ENCODE results near the gene GCSH. TPM values are rescaled to one million over a fixed set of nuclear protein-coding genes. Genes with fewer than 3 reads are reported as not detected.

Gene GCSH
- total RNA-seq, 4 donors from 2014 or later = 5.6 to 13.0 (median 8.9) TPM; not detected in 1

DNA sequence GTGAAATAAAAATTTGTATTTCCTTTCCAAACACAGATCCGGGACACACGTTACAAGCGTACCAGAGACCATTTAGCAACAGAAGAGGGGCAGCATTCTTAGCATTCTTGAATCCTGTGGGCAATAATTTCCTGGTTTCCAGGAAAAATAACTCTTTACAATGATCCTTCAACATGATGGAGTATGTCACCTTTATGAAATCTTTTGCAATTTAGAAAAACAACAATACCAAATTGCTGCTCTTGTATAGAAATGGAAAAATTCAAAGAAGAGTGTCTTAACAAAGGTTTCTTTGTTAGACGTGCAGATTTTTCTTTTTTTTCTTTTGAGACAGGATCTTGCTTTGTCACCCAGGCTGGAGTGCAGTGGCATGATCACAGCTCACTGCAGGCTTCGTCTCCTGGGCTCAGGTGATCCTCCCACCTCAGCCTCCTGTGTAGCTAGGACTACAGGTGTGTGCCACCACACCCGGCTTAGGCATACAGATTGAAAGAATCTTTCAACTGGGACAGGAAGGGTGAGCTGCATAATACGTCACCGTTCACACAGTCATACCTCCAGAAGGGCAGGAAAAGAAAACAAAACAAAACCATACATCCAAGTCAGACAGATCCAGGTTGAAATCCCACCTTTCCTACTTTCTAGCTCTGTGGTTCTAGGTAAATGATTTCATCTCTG is 10.8 kb upstream of the GCSH start:
- in situ Hi-C loops (cut with MboI; ENCODE audit: low pct_ligation_motif_present in 1 of 4, low pct_unique_long_range_greater_than_20kb in 1 of 4, low sequenced_read_pairs in 3 of 4) (no loop called here), intact Hi-C loops (cut with DNase I; ENCODE audit: low total_unique reads) (no loop called here)
- no peak for DNase-seq
- H3K27ac ChIP-seq = no peak overlapping the region
- no peaks in the 10 kb centered on the region for H3K9me3 ChIP-seq
- TF ChIP-seq, protein P1, sequence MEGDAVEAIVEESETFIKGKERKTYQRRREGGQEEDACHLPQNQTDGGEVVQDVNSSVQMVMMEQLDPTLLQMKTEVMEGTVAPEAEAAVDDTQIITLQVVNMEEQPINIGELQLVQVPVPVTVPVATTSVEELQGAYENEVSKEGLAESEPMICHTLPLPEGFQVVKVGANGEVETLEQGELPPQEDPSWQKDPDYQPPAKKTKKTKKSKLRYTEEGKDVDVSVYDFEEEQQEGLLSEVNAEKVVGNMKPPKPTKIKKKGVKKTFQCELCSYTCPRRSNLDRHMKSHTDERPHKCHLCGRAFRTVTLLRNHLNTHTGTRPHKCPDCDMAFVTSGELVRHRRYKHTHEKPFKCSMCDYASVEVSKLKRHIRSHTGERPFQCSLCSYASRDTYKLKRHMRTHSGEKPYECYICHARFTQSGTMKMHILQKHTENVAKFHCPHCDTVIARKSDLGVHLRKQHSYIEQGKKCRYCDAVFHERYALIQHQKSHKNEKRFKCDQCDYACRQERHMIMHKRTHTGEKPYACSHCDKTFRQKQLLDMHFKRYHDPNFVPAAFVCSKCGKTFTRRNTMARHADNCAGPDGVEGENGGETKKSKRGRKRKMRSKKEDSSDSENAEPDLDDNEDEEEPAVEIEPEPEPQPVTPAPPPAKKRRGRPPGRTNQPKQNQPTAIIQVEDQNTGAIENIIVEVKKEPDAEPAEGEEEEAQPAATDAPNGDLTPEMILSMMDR (IDR thresholded peaks at IDR 0.05) = no peak
- TF ChIP-seq EP300 (IDR thresholded peaks at IDR 0.05; ENCODE audit: low read depth) = no peak
- no peak for TF ChIP-seq POLR2AphosphoS5 (IDR thresholded peaks at IDR 0.05)
- no peak for TF ChIP-seq POLR2A (IDR thresholded peaks at IDR 0.05)
- no peaks in the 10 kb centered on the region for H3K36me3 ChIP-seq
- H3K4me1 ChIP-seq = no peaks in the 10 kb centered on the region
- H3K4me3 ChIP-seq = no peak overlapping the region
- 55 to 63% methylated on average over 8 of the region's 8 CpGs for WGBS, 2 donors (ENCODE audit: low coverage in 1 of 2)
- no peaks in the 10 kb centered on the region for H3K27me3 ChIP-seq

DNA sequence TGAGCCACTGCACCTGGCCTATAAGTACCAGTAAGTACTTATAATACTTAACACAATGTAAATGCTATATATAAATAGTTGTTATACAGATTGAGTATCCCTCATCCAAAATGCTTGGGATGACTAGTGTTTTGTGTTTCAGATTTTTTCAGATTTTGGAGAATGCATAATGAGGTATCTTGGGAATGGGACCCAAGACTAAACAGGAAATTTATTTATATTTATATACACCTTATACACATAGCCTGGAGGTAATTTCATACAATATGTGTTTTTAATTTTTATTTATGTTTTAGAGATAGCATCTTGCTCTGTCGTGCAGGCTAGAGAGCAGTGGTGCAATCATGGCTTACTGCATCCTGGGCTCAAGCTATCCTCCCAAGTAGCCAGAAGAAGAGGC is 9.8 kb upstream of the GCSH start:
- DNase-seq = no peak
- TF ChIP-seq, protein P1 (IDR thresholded peaks at IDR 0.05) = no peak
- no peak for TF ChIP-seq EP300 (IDR thresholded peaks at IDR 0.05; ENCODE audit: low read depth)
- no peak for TF ChIP-seq POLR2A (IDR thresholded peaks at IDR 0.05)
- no peak for TF ChIP-seq POLR2AphosphoS5 (IDR thresholded peaks at IDR 0.05)
- Histone ChIP-seq H3K4me1 (no peaks in the 10 kb centered on the region), H3K36me3 (no peaks in the 10 kb centered on the region), H3K27ac (no peak overlapping the region), H3K9me3 (no peaks in the 10 kb centered on the region), H3K4me3 (no peak overlapping the region), H3K27me3 (no peaks in the 10 kb centered on the region)
- intact Hi-C loops (cut with DNase I; ENCODE audit: low total_unique reads) = no loop called here
- in situ Hi-C loops (cut with MboI; ENCODE audit: low pct_ligation_motif_present in 1 of 4, low pct_unique_long_range_greater_than_20kb in 1 of 4, low sequenced_read_pairs in 3 of 4) = no loop called here
- 75 to 83% methylated on average over 1 of the region's 1 CpG for whole genome bisulfite sequencing, 2 donors (ENCODE audit: low coverage in 1 of 2)

DNA sequence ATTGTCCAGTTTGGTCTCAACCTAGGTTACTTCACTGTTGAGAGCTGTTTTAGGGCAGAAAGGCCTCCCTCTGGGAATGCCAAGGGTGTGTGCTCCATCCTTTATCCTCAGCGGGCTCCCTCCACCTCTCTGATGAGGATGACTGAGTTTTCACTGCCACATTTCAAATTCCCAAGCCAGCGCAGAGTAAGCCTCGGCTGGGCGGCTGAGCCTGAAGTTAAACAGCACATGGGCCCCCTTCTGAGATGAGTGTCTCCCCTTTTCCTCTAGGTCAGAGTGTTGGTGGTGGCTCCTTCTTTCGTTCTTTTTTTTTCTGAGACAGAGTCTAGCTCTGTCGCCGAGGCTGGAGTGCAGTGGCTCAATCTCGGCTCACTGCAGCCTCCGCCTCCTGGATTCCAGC is 5.5 kb upstream of the GCSH start:
- in situ Hi-C loops (cut with MboI; ENCODE audit: low pct_ligation_motif_present in 1 of 4, low pct_unique_long_range_greater_than_20kb in 1 of 4, low sequenced_read_pairs in 3 of 4) (no loop called here), intact Hi-C loops (cut with DNase I; ENCODE audit: low total_unique reads) (no loop called here)
- 93 to 100% methylated on average over 1 to 9 of the region's 9 CpGs for WGBS, 2 donors (ENCODE audit: low coverage in 1 of 2)
- no peak for TF ChIP-seq EP300 (IDR thresholded peaks at IDR 0.05; ENCODE audit: low read depth)
- TF ChIP-seq, protein P1 (IDR thresholded peaks at IDR 0.05) = no peak
- TF ChIP-seq POLR2AphosphoS5 (IDR thresholded peaks at IDR 0.05) = no peak
- TF ChIP-seq POLR2A (IDR thresholded peaks at IDR 0.05) = no peak
- Histone ChIP-seq H3K36me3 (no peaks in the 10 kb centered on the region), H3K4me3 (no peak overlapping the region), H3K4me1 (peaks cover 0 to 9% (median 2%) of the 10 kb centered on the region in 4 donors), H3K27ac (no peak overlapping the region), H3K27me3 (no peaks in the 10 kb centered on the region), H3K9me3 (no peaks in the 10 kb centered on the region)
- no peak for DNase-seq

DNA sequence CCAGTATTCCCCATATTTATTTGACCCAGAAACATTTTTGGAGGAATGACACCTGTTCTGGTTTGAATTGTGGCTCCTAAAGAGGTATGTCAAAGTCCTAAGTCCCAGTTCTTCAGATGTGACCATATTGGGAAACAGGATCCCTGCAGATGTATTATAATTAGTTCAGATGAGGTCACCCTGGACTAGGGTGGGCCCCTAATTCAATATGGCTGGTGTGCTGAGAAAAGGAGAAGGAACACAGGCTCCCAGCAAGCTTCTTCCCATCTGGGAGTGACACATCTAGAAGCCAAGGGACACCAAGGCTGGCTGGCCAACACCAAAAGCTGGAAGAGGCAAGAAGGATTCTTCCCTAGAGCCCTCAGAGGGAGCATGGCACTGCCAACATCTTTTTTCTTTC is 3.8 kb upstream of the GCSH start:
- TF ChIP-seq, protein P1 (IDR thresholded peaks at IDR 0.05) = no peak
- TF ChIP-seq EP300 (IDR thresholded peaks at IDR 0.05; ENCODE audit: low read depth) (no peak), POLR2AphosphoS5 (IDR thresholded peaks at IDR 0.05) (no peak), POLR2A (IDR thresholded peaks at IDR 0.05) (no peak)
- Histone ChIP-seq H3K4me3 (no peak overlapping the region), H3K4me1 (peaks cover 0 to 13% (median 3%) of the 10 kb centered on the region in 4 donors), H3K9me3 (no peaks in the 10 kb centered on the region), H3K27ac (no peak overlapping the region), H3K36me3 (no peaks in the 10 kb centered on the region), H3K27me3 (no peaks in the 10 kb centered on the region)
- intact Hi-C loops (cut with DNase I; ENCODE audit: low total_unique reads) = loop anchor here (10.0 kb wide), 1 partner anchor 95 kb away; the partner anchor contains the start of genes CENPN and CMC2
- no peak for DNase-seq
- in situ Hi-C loops (cut with MboI; ENCODE audit: low pct_ligation_motif_present in 1 of 4, low pct_unique_long_range_greater_than_20kb in 1 of 4, low sequenced_read_pairs in 3 of 4) = no loop called here

All from transverse colon (tissue), 4 donors.